ENCODE measurements around the gene SERTAD3.

DNA sequence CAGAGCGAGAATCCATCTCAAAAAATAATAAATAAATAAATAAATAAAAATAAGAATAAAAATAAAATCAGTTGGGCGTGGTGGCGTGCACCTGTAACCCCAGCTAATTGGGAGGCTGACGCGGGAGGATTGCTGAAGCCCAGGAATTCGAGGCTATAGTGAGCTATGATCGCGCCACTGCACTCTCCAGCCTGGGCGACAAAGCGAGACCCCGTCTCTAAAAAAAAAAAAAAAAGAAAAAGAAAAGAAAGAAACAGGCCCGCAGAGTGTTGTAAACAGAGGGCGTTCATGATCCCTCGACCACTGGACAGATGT is 23.7 kb downstream of the SERTAD3 start:
- TF ChIP-seq YY1 (IDR thresholded peaks at IDR 0.05; ENCODE audit: low read depth, low read length) (no peak), NFYB (IDR thresholded peaks at IDR 0.05; ENCODE audit: insufficient read depth, low read depth, low read length) (no peak), STAT1 (conservative IDR thresholded peaks at IDR 0.05) (no peak), FOS (IDR thresholded peaks at IDR 0.05; ENCODE audit: borderline replicate concordance, extremely low read depth, insufficient read length) (no peak), POLR2A (IDR thresholded peaks at IDR 0.05; ENCODE audit: low read depth, low read length) (no peak), NR2C1 (IDR thresholded peaks at IDR 0.05) (no peak), ESRRA (IDR thresholded peaks at IDR 0.05; ENCODE audit: low read length) (no peak), EP300 (IDR thresholded peaks at IDR 0.05; ENCODE audit: borderline replicate concordance in 1 of 2, control insufficient read depth in 1 of 2, low read depth in 2 of 2, low read length in 2 of 2) (no peak), POLR2AphosphoS5 (IDR thresholded peaks at IDR 0.05; ENCODE audit: low read length) (no peak), POLR2AphosphoS2 (IDR thresholded peaks at IDR 0.05; ENCODE audit: low read depth, low read length) (no peak)
- TF ChIP-seq, protein P1, sequence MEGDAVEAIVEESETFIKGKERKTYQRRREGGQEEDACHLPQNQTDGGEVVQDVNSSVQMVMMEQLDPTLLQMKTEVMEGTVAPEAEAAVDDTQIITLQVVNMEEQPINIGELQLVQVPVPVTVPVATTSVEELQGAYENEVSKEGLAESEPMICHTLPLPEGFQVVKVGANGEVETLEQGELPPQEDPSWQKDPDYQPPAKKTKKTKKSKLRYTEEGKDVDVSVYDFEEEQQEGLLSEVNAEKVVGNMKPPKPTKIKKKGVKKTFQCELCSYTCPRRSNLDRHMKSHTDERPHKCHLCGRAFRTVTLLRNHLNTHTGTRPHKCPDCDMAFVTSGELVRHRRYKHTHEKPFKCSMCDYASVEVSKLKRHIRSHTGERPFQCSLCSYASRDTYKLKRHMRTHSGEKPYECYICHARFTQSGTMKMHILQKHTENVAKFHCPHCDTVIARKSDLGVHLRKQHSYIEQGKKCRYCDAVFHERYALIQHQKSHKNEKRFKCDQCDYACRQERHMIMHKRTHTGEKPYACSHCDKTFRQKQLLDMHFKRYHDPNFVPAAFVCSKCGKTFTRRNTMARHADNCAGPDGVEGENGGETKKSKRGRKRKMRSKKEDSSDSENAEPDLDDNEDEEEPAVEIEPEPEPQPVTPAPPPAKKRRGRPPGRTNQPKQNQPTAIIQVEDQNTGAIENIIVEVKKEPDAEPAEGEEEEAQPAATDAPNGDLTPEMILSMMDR (IDR thresholded peaks at IDR 0.05 in 2 of 3, conservative IDR thresholded peaks at IDR 0.05 in 1 of 3; ENCODE audit: control insufficient read depth in 2 of 3, extremely low read depth in 1 of 3, insufficient read depth in 1 of 3, low read depth in 3 of 3, low read length in 3 of 3) = no peak
- TF ChIP-seq, protein P2, sequence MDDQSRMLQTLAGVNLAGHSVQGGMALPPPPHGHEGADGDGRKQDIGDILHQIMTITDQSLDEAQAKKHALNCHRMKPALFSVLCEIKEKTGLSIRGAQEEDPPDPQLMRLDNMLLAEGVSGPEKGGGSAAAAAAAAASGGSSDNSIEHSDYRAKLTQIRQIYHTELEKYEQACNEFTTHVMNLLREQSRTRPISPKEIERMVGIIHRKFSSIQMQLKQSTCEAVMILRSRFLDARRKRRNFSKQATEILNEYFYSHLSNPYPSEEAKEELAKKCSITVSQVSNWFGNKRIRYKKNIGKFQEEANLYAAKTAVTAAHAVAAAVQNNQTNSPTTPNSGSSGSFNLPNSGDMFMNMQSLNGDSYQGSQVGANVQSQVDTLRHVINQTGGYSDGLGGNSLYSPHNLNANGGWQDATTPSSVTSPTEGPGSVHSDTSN (IDR thresholded peaks at IDR 0.05; ENCODE audit: insufficient replicate concordance, low read depth, low read length) = no peak
- TF ChIP-seq, protein P3, sequence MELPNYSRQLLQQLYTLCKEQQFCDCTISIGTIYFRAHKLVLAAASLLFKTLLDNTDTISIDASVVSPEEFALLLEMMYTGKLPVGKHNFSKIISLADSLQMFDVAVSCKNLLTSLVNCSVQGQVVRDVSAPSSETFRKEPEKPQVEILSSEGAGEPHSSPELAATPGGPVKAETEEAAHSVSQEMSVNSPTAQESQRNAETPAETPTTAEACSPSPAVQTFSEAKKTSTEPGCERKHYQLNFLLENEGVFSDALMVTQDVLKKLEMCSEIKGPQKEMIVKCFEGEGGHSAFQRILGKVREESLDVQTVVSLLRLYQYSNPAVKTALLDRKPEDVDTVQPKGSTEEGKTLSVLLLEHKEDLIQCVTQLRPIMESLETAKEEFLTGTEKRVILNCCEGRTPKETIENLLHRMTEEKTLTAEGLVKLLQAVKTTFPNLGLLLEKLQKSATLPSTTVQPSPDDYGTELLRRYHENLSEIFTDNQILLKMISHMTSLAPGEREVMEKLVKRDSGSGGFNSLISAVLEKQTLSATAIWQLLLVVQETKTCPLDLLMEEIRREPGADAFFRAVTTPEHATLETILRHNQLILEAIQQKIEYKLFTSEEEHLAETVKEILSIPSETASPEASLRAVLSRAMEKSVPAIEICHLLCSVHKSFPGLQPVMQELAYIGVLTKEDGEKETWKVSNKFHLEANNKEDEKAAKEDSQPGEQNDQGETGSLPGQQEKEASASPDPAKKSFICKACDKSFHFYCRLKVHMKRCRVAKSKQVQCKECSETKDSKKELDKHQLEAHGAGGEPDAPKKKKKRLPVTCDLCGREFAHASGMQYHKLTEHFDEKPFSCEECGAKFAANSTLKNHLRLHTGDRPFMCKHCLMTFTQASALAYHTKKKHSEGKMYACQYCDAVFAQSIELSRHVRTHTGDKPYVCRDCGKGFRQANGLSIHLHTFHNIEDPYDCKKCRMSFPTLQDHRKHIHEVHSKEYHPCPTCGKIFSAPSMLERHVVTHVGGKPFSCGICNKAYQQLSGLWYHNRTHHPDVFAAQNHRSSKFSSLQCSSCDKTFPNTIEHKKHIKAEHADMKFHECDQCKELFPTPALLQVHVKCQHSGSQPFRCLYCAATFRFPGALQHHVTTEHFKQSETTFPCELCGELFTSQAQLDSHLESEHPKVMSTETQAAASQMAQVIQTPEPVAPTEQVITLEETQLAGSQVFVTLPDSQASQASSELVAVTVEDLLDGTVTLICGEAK (IDR thresholded peaks at IDR 0.05; ENCODE audit: borderline replicate concordance) = no peak
- TF ChIP-seq, protein P4, sequence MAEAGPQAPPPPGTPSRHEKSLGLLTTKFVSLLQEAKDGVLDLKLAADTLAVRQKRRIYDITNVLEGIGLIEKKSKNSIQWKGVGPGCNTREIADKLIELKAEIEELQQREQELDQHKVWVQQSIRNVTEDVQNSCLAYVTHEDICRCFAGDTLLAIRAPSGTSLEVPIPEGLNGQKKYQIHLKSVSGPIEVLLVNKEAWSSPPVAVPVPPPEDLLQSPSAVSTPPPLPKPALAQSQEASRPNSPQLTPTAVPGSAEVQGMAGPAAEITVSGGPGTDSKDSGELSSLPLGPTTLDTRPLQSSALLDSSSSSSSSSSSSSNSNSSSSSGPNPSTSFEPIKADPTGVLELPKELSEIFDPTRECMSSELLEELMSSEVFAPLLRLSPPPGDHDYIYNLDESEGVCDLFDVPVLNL (IDR thresholded peaks at IDR 0.05; ENCODE audit: low read depth, low read length) = no peak

Data from GM12878 (cell line).